Epithelial cell of esophagus (primary cell): ENCODE results near the gene BNIPL.

ENCODE experiments used
- DNase-seq: peaks from one replicate; pipeline ENCODE4 v3.0.0; 2010; ENCODE audit warnings: low read depth
- H3K4me3 ChIP-seq: 2 replicates; pipeline ENCODE4 v1.5.1; 2011; ENCODE audit warnings: mild to moderate bottlenecking, low read length, control low read depth
- TF ChIP-seq, protein P1 (sequence below): IDR thresholded peaks from 2 replicates; pipeline ENCODE4 v1.5.1; 2011; ENCODE audit warnings: low read depth, mild to moderate bottlenecking, low read length, control low read depth, inconsistent platforms; ENCODE audit not compliant: insufficient read depth; ENCODE audit errors: missing control alignments

Gene BNIPL

DNA sequence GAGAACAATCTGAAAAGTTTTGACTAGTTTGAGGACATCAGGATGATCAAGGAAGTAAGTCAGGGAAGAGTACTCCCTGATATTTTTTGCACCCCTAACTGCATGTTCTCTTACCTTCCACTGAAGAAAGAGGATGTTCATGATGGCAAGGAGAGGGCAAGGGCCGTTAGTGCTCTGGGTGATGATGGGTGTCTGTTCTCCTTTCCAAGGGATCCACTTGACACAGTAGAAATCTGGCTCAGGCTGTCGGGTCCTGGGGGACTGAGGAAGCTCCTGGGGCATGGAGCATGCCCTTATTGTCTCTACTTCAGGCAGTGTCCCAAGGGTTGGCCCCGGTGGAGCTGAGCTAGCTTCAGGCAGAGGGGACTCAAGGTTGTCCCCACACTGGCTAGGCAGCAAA, 34.3 kb upstream of the BNIPL start:
- no peak overlapping the region for H3K4me3 ChIP-seq
- DNase-seq, result no peak
- TF ChIP-seq, protein P1, sequence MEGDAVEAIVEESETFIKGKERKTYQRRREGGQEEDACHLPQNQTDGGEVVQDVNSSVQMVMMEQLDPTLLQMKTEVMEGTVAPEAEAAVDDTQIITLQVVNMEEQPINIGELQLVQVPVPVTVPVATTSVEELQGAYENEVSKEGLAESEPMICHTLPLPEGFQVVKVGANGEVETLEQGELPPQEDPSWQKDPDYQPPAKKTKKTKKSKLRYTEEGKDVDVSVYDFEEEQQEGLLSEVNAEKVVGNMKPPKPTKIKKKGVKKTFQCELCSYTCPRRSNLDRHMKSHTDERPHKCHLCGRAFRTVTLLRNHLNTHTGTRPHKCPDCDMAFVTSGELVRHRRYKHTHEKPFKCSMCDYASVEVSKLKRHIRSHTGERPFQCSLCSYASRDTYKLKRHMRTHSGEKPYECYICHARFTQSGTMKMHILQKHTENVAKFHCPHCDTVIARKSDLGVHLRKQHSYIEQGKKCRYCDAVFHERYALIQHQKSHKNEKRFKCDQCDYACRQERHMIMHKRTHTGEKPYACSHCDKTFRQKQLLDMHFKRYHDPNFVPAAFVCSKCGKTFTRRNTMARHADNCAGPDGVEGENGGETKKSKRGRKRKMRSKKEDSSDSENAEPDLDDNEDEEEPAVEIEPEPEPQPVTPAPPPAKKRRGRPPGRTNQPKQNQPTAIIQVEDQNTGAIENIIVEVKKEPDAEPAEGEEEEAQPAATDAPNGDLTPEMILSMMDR, result no peak

- H3K4me3 ChIP-seq, result no peak overlapping the region
- TF ChIP-seq, protein P1, result no peak
- no peak for DNase-seq
Measured at GRCh38 chr1:151002611-151003010, 33.8 kb upstream of the BNIPL start.

DNA sequence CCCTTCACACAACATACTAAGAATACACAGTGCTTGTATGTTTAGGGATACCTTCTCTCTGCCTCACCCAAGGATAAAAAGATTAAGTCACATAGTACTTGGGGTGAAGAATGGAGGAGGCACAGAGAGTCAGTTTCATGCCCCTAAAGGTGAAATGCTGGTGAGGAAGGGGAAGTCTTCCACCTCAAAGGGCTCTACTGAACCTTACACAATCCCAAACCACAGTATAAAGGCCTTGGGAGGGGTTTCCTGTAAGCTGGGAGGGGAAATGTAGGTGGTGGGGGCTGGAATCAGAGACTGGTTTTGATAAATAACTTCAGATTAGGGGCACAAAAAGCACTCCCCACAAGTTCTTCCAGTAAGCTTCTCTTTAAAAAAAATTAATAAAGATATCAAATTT, 33.2 kb upstream of the BNIPL start:
- H3K4me3 ChIP-seq, result no peak overlapping the region
- TF ChIP-seq, protein P1, result no peak
- no peak for DNase-seq

DNA sequence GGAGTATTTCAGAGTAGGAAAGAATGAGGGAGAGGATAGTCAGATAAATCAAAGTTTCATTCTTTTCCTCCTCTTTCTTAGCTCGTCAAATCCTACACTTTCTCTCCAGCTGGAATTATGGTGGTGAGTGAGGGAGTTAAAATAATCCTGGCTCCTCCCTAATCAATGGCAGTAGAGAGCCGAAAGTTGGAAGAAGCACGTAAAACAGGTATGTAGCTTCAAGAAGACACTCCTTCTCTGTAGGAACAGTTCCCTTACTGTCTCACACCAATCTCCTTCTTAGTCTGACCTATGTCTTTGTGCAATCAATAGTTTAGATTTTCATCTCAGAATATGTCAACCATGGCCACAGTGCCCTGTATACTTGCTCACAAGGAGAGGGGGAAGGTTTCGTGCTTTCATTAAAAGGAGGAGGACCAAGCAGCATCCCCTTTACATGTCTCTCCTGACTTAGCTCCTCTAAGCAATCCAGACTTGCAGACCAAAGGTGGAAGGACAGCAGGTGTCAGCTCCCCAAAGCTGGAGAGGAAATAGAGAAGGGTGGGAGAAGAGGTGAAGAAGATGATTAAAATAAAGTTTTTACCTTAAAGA, 30.6 kb upstream of the BNIPL start:
- peak overlapping the region; percentile 73 for H3K4me3 ChIP-seq
- no peak for DNase-seq
- TF ChIP-seq, protein P1, result no peak

- TF ChIP-seq, protein P1, result peak; percentile 72
- DNase-seq, result peak; percentile 77
- H3K4me3 ChIP-seq, result peak within 1 kb of the TSS; percentile 73
Measured at GRCh38 chr1:151006327-151007052, 29.9 kb upstream of the BNIPL start, which contains the start of gene MINDY1. MINDY1 (minus strand) TSS chr1:151006902; CDS start chr1:151002617, 4,285 bp downstream.

- no peak for DNase-seq
- peak overlapping the region; percentile 95 for H3K4me3 ChIP-seq
- TF ChIP-seq, protein P1, result no peak
Measured at GRCh38 chr1:151007853-151008243, 28.5 kb upstream of the BNIPL start.
